GM12891 (cell line): ENCODE measurements around the gene WDR90. TPM values are rescaled to one million over a fixed set of nuclear protein-coding genes. Genes with fewer than 3 reads are reported as not detected.

Experiments used
- DNase-seq: peaks from one replicate; pipeline ENCODE4 v3.0.0; 2011; ENCODE audit warnings: low spot score; ENCODE audit not compliant: insufficient read length
- FAIRE-seq: peaks from 2 replicates; lab custom pipeline; 2011; peaks lifted over from hg19 to GRCh38; lab: Jason Lieb, UNC
- PAX5 ChIP-seq: IDR thresholded peaks from 2 replicates; pipeline ENCODE4 v1.6.1; 2011; ENCODE audit warnings: low read length, moderate library complexity, mild to moderate bottlenecking; ENCODE audit not compliant: insufficient read depth, severe bottlenecking
- POLR2A ChIP-seq: IDR thresholded peaks from 2 replicates; pipeline ENCODE4 v1.6.1; 2011; ENCODE audit warnings: low read depth, low read length, control low read depth
- POLR2AphosphoS5 ChIP-seq: IDR thresholded peaks from 2 replicates; pipeline ENCODE4 v1.6.1; 2011; ENCODE audit warnings: low read depth, low read length, control low read depth
- POU2F2 ChIP-seq: IDR thresholded peaks from 2 replicates; pipeline ENCODE4 v1.6.1; 2011; ENCODE audit warnings: low read depth, mild to moderate bottlenecking, control low read depth, low read length, moderate library complexity
- SPI1 ChIP-seq: IDR thresholded peaks from 2 replicates; pipeline ENCODE4 v1.6.1; 2011; ENCODE audit warnings: low read depth, low read length, control low read depth
- TAF1 ChIP-seq: IDR thresholded peaks from 2 replicates; pipeline ENCODE4 v1.6.1; 2011; ENCODE audit warnings: low read depth, low read length, control low read depth
- polyA plus RNA-seq: library from polyadenylated mRNA; unstranded; fragments of >200 nt; gene quantifications from one replicate; pipeline ENCODE4 v1.2.1, GENCODE V29; 2012; ENCODE audit warnings: low read depth, missing spikeins, inconsistent platforms; ENCODE audit not compliant: missing spikeins

Gene WDR90
- polyA plus RNA-seq, result 20.6 TPM

DNA sequence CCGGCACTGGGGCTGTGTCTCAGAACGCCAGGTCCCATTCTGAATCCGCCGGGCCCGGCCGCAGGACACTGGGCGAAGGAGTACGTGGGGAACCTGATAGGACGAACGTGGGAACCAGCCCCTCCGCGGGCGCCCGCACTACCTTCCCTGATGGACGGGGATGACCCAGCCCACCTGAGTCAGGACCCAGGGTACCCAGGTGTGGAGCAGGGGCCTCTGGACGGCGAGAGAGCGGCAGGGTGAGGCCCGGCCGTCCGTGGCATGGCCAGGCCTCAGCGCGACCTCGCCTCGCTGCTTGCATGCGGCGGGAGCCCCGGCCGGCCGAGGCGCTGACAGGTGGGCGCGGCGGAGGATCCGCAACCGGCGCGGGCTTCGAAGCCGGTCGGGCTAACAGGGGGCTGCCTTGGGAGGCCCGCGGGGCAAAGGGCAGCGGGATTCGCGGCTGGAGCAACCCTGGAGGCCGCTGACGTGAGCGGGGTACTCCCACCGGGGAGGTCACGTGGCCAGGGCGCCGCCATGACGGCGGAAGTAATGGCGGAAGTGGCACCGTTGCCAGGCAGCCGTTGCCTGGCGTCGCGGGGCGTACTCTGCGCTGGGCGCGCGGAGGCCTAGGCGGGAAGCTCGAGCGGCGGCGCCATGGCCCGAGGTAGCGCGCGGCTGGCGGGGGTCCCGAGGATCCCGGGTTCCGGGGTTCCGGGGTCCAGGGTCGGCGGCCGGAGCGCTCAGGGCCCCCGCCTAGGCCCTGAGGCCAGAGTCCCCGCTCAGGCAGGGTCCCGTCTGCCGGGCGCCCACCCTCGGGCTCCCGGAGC lies at the start of gene WDR90:
Gene WDR90, plus strand, starts transcription at position 585 of the 809 bp plus-strand sequence. Its CDS starts 52 bp downstream, at position 637.
- peak; percentile 100 for FAIRE-seq
- DNase-seq, result peak; percentile 100
- peak; percentile 7; the same call in 1 of the 2 replicates for TF ChIP-seq POU2F2
- peak; percentile 73 for TF ChIP-seq SPI1
- no peak for TF ChIP-seq PAX5
- TF ChIP-seq POLR2AphosphoS5, result peak; percentile 28; the same call in 1 of the 2 replicates
- TF ChIP-seq TAF1, result no peak
- peak; percentile 65; the same call in 1 of the 2 replicates for TF ChIP-seq POLR2A

DNA sequence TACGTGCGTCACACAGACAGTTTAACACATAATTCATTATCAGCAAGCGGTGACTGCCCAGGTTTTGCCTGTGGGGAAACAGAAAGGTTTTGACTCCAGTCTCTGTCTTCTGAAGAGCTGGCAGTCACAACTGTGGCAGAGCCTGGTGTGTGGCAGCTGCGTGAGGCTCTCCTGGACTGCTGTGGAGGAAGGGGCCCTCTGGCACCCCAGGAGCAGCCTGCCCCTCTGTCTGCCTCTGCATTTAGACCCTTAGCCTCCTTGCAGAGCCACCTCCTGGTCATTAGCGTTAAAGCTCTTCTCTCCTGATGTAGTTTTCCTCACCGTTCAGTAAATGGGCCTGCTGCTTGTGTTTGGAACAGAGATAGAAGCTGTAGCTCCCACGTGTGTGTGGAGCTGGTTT lies 48.4 kb upstream of the WDR90 start:
- FAIRE-seq (peak; percentile 66), DNase-seq (no peak)
- TF ChIP-seq POLR2A, result no peak
- TF ChIP-seq SPI1, result no peak
- TF ChIP-seq PAX5, result no peak
- TF ChIP-seq POU2F2, result no peak
- no peak for TF ChIP-seq TAF1
- no peak for TF ChIP-seq POLR2AphosphoS5

DNA sequence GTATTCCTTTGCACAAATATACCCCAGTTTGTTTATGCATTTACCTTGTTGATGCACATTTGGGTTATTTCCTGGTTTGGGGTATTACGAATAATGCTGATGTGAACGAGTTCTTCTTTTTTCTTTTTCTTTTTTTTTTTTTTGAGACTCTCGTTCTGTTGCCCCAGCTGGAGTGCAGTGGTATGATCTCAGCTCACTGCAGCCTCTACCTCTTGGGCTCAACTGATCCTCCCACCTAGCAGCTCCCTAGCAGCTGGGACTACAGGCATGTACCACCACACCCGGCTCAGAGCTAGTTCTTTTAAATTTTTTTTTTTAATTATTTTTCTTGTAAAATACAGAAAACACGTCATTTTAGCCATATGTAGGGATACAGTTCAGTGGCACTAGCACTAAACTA lies 45.2 kb upstream of the WDR90 start:
- DNase-seq (no peak), FAIRE-seq (no peak)
- no peak for TF ChIP-seq POU2F2
- TF ChIP-seq POLR2AphosphoS5, result no peak
- TF ChIP-seq TAF1, result no peak
- TF ChIP-seq SPI1, result no peak
- TF ChIP-seq PAX5, result no peak
- no peak for TF ChIP-seq POLR2A

DNA sequence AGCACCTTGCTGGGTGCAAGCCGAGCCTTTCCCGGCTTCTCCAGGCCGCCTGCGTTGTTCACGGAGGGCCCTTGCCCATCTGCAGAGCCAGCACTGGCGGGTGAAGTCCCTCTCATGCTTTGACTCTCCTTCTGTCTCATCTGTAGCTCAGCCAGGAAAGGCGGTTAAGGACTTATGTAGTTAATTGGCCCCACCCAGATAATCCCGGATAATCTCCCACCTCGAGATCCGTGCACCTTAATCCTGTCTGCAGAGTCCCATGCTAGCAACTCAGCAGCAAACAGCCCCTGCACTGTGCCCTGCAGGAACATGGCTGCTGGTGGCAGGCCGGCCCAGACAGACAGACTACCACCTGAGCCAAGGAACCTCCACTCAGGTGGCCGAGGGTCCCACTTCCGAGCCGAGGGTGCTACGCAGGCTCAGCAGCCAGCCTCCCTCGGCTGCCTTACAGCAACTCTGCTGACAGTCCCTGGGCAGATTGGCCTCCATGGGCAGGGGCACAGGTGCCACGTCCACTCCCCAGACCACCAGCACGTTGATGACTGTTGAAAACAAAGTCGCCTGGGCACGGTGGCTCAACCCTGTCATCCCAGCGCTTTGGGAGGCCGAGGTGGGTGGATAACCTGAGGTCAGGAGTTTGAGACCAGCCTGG lies 42.4 kb upstream of the WDR90 start:
- TF ChIP-seq POU2F2 (no peak), PAX5 (no peak), TAF1 (no peak), POLR2AphosphoS5 (no peak), POLR2A (no peak), SPI1 (no peak)
- DNase-seq (no peak), FAIRE-seq (no peak)

DNA sequence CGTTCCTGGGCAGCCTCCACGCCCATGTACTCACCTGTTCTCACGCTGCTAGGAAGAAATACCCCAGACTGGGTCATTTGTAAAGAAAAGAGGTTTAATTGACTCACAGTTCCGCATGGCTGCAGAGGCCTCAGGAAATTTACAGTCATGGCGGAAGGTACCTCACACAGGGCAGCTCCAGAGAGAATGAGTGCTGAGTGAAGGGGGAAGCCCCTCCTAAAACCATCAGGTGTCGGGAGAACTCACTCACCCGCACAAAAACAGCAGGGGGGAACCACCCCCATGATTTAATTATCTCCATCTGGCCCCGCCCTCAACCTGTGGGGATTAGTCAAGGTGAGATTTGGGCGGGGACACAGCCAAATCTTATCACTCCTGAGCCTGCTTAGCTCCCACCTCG lies 41.1 kb upstream of the WDR90 start:
- TF ChIP-seq SPI1 (no peak), POU2F2 (no peak), PAX5 (peak; percentile 79), POLR2A (no peak)
- no peak for FAIRE-seq
- no peak for DNase-seq

DNA sequence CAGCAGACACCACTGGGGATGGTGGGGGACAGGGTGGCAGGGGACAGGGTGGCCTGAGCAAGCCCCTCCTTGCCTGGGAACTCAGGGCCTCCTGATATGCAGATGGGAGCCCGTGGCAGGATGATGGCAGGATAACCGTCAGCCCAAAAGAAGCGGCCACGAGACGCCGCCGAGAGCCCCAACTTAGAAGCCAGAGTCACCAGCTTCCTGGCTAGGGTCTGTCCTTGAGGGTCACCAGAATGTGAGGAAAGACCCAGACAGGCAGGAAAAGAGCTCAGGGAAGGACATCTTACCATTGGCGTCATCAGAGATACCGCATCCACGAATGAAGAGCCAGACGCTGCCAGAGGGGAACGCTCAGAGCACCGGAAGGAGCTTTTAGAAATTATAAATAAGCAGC lies 39.8 kb upstream of the WDR90 start:
- DNase-seq, result no peak
- FAIRE-seq, result no peak
- TF ChIP-seq PAX5 (no peak), SPI1 (no peak), POLR2AphosphoS5 (no peak), POU2F2 (no peak), TAF1 (no peak), POLR2A (no peak)

DNA sequence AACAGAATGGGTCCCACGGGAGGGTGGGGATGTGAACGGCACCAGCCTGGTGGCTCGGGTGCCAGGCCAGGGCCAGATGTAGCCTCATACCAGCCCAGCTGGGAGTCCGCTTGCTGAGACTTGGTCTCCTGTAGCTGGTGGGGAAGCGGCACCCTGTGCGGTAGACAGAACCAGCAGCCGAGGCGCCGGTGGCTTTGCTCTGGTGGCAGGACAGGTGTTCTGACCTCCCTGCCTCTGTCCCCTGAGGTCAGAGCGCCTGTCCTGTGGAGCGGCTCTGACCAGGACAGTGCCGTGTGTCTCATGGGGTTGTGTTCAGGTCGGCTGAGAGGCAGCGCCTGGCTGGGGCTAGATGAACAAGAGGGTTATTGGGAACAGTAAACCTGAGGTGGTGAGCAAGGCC lies 39.2 kb upstream of the WDR90 start:
- FAIRE-seq, result no peak
- no peak for TF ChIP-seq POU2F2
- TF ChIP-seq TAF1, result no peak
- no peak for TF ChIP-seq POLR2A
- no peak for TF ChIP-seq SPI1
- TF ChIP-seq POLR2AphosphoS5, result no peak
- TF ChIP-seq PAX5, result no peak
- DNase-seq, result no peak

DNA sequence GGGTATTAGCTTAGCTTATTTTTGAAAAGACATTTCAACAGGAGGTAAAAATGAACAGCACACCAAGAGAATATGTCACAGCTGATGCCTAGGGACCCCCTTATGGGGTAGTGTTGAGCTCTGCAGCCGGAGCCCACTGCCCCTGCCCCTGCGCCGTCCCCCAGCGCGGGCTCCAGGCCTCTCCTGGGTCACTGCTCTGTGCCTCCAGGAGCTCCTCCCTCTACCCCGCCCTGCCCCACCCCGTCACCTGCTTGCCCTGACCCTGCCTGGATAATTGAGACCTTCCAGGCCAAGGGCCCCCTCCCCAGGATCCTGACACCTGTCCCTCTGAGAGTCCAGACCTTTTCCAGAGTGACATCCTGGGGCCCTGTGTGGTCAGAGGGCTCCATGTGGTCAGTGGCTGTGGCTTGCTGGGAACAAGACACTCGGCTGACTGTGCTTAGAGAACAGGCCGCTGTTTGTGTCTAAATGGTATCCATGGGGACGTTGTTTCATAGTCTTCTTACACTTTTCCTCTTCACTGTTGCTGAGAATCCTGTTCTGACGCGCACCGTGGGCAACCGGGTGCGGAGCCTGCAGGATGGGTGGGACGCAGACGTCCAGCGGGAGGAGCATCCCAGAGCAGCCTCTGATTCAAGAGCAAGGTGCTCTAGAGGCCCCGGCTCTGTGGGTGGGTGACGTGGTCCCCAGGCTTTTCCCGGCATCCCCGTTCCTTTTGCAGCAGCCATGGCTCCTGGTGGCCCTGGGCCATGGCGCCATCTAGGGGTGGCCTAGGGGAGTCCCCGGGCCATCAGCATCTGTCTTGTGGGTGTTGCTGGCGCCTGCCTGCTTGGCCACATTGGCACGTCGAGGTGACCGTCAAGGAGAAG lies 38.4 kb upstream of the WDR90 start:
- no peak for FAIRE-seq
- TF ChIP-seq POLR2A (no peak), TAF1 (no peak), SPI1 (no peak), PAX5 (no peak), POU2F2 (no peak), POLR2AphosphoS5 (no peak)
- no peak for DNase-seq

DNA sequence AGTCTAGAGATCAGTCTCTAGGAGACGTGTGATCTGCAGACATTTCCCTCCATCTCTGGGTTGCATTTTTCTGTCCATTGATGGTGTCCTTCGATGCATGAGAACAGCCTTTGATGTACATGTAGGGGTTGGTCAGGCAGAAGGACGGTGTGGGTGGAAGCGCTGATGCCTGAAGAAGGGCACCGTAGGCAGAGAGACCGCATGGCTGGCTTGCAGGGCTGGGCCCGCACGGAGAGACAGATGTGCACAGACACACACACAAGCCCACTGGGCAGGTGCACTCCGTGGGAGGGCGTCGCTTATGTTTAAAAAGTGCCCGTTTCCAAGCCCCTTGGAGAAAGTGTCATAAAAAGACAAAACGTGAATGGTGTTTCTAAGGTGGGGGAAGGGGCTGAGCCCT lies 34.0 kb upstream of the WDR90 start:
- FAIRE-seq (no peak), DNase-seq (no peak)
- TF ChIP-seq PAX5, result no peak
- no peak for TF ChIP-seq TAF1
- no peak for TF ChIP-seq POLR2A
